ENCODE data around the gene DCXR.

DCXR gene

GRCh38 chr17:82031303-82031884 is 6.1 kb downstream of the DCXR start, which contains the start of gene RAC3:
Gene RAC3 (plus strand): TSS chr17:82031678. CDS start chr17:82031762, 84 bp downstream.
- Histone ChIP-seq H3K9me3 (ENCODE audit: control insufficient read depth, insufficient read depth, low read depth, low read length) (no peaks in the 10 kb centered on the region), H3K36me3 (ENCODE audit: control insufficient read depth in 2 of 2, insufficient read depth in 1 of 2, low read length in 2 of 2) (peaks cover 0 to 68% of the 10 kb centered on the region in 2 experiments; a peak in 2 of 3 replicates), H3K4me3 (ENCODE audit: low read depth, low read length) (peak within 1 kb of the TSS; percentile 38), H3K27ac (ENCODE audit: extremely low read depth, low read depth, low read length) (peak within 1 kb of the TSS; percentile 93), H3K4me1 (ENCODE audit: control insufficient read depth, insufficient read depth, low read length) (peaks cover 6% of the 10 kb centered on the region)
- TF ChIP-seq, protein P1, sequence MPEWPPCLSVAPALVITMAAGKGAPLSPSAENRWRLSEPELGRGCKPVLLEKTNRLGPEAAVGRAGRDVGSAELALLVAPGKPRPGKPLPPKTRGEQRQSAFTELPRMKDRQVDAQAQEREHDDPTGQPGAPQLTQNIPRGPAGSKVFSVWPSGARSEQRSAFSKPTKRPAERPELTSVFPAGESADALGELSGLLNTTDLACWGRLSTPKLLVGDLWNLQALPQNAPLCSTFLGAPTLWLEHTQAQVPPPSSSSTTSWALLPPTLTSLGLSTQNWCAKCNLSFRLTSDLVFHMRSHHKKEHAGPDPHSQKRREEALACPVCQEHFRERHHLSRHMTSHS (tag by site-specific recombination; IDR thresholded peaks at IDR 0.05), result no peak
- 0 out of 2 replicates have a peak, but pooled peaks have one; percentile 18 for TF ChIP-seq ZBTB10 (tag by site-specific recombination; IDR thresholded peaks at IDR 0.05)
- no peak for TF ChIP-seq ZNF658 (tag by site-specific recombination; IDR thresholded peaks at IDR 0.05)
- TF ChIP-seq, protein P2, sequence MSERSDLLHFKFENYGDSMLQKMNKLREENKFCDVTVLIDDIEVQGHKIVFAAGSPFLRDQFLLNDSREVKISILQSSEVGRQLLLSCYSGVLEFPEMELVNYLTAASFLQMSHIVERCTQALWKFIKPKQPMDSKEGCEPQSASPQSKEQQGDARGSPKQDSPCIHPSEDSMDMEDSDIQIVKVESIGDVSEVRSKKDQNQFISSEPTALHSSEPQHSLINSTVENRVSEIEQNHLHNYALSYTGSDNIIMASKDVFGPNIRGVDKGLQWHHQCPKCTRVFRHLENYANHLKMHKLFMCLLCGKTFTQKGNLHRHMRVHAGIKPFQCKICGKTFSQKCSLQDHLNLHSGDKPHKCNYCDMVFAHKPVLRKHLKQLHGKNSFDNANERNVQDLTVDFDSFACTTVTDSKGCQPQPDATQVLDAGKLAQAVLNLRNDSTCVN (tag by site-specific recombination; optimal IDR thresholded peaks at IDR 0.05), result peak; percentile 53
- no peak for TF ChIP-seq ZIC2 (tag by site-specific recombination; IDR thresholded peaks at IDR 0.05)
- TF ChIP-seq GFI1B (tag by site-specific recombination; IDR thresholded peaks at IDR 0.05), result no peak
- TF ChIP-seq SCRT1 (tag by site-specific recombination; IDR thresholded peaks at IDR 0.05; ENCODE audit: borderline replicate concordance), result no peak
- TF ChIP-seq ZNF24 (tag by site-specific recombination; IDR thresholded peaks at IDR 0.05), result no peak
- TF ChIP-seq ZNF10 (tag by site-specific recombination; IDR thresholded peaks at IDR 0.05), result no peak
- TF ChIP-seq ZNF302 (tag by site-specific recombination; IDR thresholded peaks at IDR 0.05; ENCODE audit: low read depth), result no peak
- no peak for TF ChIP-seq ZNF610 (tag by site-specific recombination; IDR thresholded peaks at IDR 0.05; ENCODE audit: borderline replicate concordance)
- TF ChIP-seq, protein P3, sequence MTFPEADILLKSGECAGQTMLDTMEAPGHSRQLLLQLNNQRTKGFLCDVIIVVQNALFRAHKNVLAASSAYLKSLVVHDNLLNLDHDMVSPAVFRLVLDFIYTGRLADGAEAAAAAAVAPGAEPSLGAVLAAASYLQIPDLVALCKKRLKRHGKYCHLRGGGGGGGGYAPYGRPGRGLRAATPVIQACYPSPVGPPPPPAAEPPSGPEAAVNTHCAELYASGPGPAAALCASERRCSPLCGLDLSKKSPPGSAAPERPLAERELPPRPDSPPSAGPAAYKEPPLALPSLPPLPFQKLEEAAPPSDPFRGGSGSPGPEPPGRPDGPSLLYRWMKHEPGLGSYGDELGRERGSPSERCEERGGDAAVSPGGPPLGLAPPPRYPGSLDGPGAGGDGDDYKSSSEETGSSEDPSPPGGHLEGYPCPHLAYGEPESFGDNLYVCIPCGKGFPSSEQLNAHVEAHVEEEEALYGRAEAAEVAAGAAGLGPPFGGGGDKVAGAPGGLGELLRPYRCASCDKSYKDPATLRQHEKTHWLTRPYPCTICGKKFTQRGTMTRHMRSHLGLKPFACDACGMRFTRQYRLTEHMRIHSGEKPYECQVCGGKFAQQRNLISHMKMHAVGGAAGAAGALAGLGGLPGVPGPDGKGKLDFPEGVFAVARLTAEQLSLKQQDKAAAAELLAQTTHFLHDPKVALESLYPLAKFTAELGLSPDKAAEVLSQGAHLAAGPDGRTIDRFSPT (tag by site-specific recombination; IDR thresholded peaks at IDR 0.05), result no peak
- ChIA-PET POLR2A (interaction anchor here (0.8 to 6.0 kb wide), 11 partner anchors 10 to 123 kb away, joined by 3 to 56 read pairs (median 8); partner anchors contain the start of genes CENPX, GPS1, LRRC45 and RFNG), CTCF (interaction anchor here (1.9 to 3.6 kb wide), 2 partner anchors 11 to 133 kb away, joined by 7 to 32 read pairs; partner anchors contain the start of genes CENPX and LRRC45)

- peak overlapping the region; percentile 38 for H3K4me3 ChIP-seq (ENCODE audit: low read depth, low read length)
- POLR2A ChIA-PET, result interaction anchor here (0.8 to 6.0 kb wide), 17 partner anchors 9 to 318 kb away, joined by 3 to 56 read pairs (median 5); partner anchors contain the start of genes CENPX, GPS1, LRRC45 and RFNG
- peaks cover 0 to 68% of the 10 kb centered on the region in 2 experiments; a peak in 2 of 3 replicates for H3K36me3 ChIP-seq (ENCODE audit: control insufficient read depth in 2 of 2, insufficient read depth in 1 of 2, low read length in 2 of 2)
- peaks cover 2% of the 10 kb centered on the region; the same call in 1 of the 2 replicates for H3K4me1 ChIP-seq (ENCODE audit: control insufficient read depth, insufficient read depth, low read length)
- H3K27ac ChIP-seq (ENCODE audit: extremely low read depth, low read depth, low read length), result peak overlapping the region; percentile 93
- CTCF ChIA-PET, result interaction anchor here (0.5 to 3.6 kb wide), 37 partner anchors 7 to 904 kb away, joined by 3 to 35 read pairs (median 3); partner anchors contain the start of genes CENPX, DCXR, LRRC45 and MAFG
- no peaks in the 10 kb centered on the region for H3K9me3 ChIP-seq (ENCODE audit: control insufficient read depth, insufficient read depth, low read depth, low read length)
- TF ChIP-seq ZNF433 (tag by site-specific recombination; IDR thresholded peaks at IDR 0.05; ENCODE audit: low read depth) (no peak), ZNF202 (tag by site-specific recombination; IDR thresholded peaks at IDR 0.05; ENCODE audit: borderline replicate concordance) (no peak), ZNF24 (tag by site-specific recombination; IDR thresholded peaks at IDR 0.05) (peak; percentile 30; the same call in 1 of the 2 replicates), ZNF391 (tag by site-specific recombination; IDR thresholded peaks at IDR 0.05; ENCODE audit: borderline replicate concordance, low read depth) (peak; percentile 76; the same call in 1 of the 2 replicates), MYNN (tag by site-specific recombination; IDR thresholded peaks at IDR 0.05; ENCODE audit: borderline replicate concordance) (no peak), KLF16 (tag by site-specific recombination; IDR thresholded peaks at IDR 0.05) (peak; percentile 45), ZNF623 (tag by site-specific recombination; IDR thresholded peaks at IDR 0.05) (no peak), ZNF426 (tag by site-specific recombination; IDR thresholded peaks at IDR 0.05) (no peak), ZNF561 (tag by site-specific recombination; IDR thresholded peaks at IDR 0.05; ENCODE audit: borderline replicate concordance) (peak; percentile 47; the same call in 1 of the 2 replicates), PRDM1 (tag by site-specific recombination; IDR thresholded peaks at IDR 0.05) (no peak), ZNF768 (tag by site-specific recombination; IDR thresholded peaks at IDR 0.05) (no peak), ZFP37 (tag by site-specific recombination; IDR thresholded peaks at IDR 0.05) (peak; percentile 88), ZNF146 (tag by site-specific recombination; IDR thresholded peaks at IDR 0.05) (no peak; the same call in 1 of the 2 replicates), ZBTB48 (tag by site-specific recombination; IDR thresholded peaks at IDR 0.05) (no peak; the same call in 1 of the 2 replicates), ZNF660 (tag by site-specific recombination; IDR thresholded peaks at IDR 0.05) (peak; percentile 59)
Measured at GRCh38 chr17:82030470-82031302, 6.8 kb downstream of the DCXR start.
